ENCODE results near the gene EIF4EBP3. TPM values are rescaled to one million over a fixed set of nuclear protein-coding genes. Genes with fewer than 3 reads are reported as not detected.

Gene EIF4EBP3
- total and polyA plus RNA-seq, 9 of the 15 experiments (the other 6 are each of a cell fraction or from before 2014, with no cell fraction given), result 1.3 to 7.5 (median 3.8) TPM

- 0 out of 2 replicates have a peak, but pooled peaks have one; percentile 61 for TF ChIP-seq RREB1 (CRISPR knock-in tag; IDR thresholded peaks at IDR 0.05)
- no peak for TF ChIP-seq ZNF354B (CRISPR knock-in tag; IDR thresholded peaks at IDR 0.05)
- TF ChIP-seq NFE2L1 (tag; IDR thresholded peaks at IDR 0.05; ENCODE audit: borderline replicate concordance, low read depth), result no peak
- no peak; the same call in 1 of the 2 replicates for TF ChIP-seq E2F1 (CRISPR knock-in tag; IDR thresholded peaks at IDR 0.05)
- no peak for TF ChIP-seq NCOA2 (IDR thresholded peaks at IDR 0.05; ENCODE audit: partially characterized antibody in 2 of 2)
- no peak for TF ChIP-seq ZHX1 (conservative IDR thresholded peaks at IDR 0.05; ENCODE audit: low read length)
- peak; percentile 97 for TF ChIP-seq CREM (IDR thresholded peaks at IDR 0.05; ENCODE audit: low read depth)
- TF ChIP-seq ZNF395 (CRISPR knock-in tag; IDR thresholded peaks at IDR 0.05), result peak; percentile 89
- TF ChIP-seq LEF1 (IDR thresholded peaks at IDR 0.05), result no peak
- TF ChIP-seq DEAF1 (CRISPR knock-in tag; IDR thresholded peaks at IDR 0.05), result 0 out of 2 replicates have a peak, but pooled peaks have one; percentile 4
- TF ChIP-seq MAZ (CRISPR knock-in tag; conservative IDR thresholded peaks at IDR 0.05 in 1 of 2, IDR thresholded peaks at IDR 0.05 in 1 of 2), result peak; percentile 48 to 76
Measured at GRCh38 chr5:140557136-140557805, 9.8 kb downstream of the EIF4EBP3 start, which contains the start of gene SRA1 (continued).
